ENCODE results near the gene IRF5. TPM values are rescaled to one million over a fixed set of nuclear protein-coding genes. Genes with fewer than 3 reads are reported as not detected.

Gene IRF5
- total RNA-seq, 1 experiment from 2014 or later = 0.66 TPM

- Mint-ChIP-seq H3K36me3 (peaks cover 74% of the 10 kb centered on the region), H3K27me3 (ENCODE audit: low read depth) (no peaks in the 10 kb centered on the region), H3K4me1 (peaks cover 18% of the 10 kb centered on the region), H3K4me3 (no peak overlapping the region), H3K27ac (no peak overlapping the region), H3K9me3 (no peaks in the 10 kb centered on the region)
- DNase-seq (ENCODE audit: low spot score) (no peak), ATAC-seq (no peak)
- TF ChIP-seq TP53 (CRISPR knock-in tag; IDR thresholded peaks at IDR 0.05) = no peak
- no peak for TF ChIP-seq IRF1 (CRISPR knock-in tag; IDR thresholded peaks at IDR 0.05)
- no peak for TF ChIP-seq RORB (CRISPR knock-in tag; IDR thresholded peaks at IDR 0.05)
- TF ChIP-seq GABPB1 (CRISPR knock-in tag; IDR thresholded peaks at IDR 0.05) = no peak
- TF ChIP-seq ZNF281 (CRISPR knock-in tag; IDR thresholded peaks at IDR 0.05) = no peak
- TF ChIP-seq HMGA2 (CRISPR knock-in tag; IDR thresholded peaks at IDR 0.05) = no peak
- POLR2A ChIA-PET = no interaction called here
- CTCF ChIA-PET = interaction anchor here (1.0 to 1.3 kb wide), 3 partner anchors 12 to 76 kb away, joined by 3 to 6 read pairs (median 4); no protein-coding TSS in a partner anchor
Observed at GRCh38 chr7:128959296-128959695, 21.6 kb downstream of the IRF5 start.

- Mint-ChIP-seq H3K27ac (no peak overlapping the region), H3K9me3 (no peaks in the 10 kb centered on the region), H3K4me3 (no peak overlapping the region), H3K36me3 (peaks cover 72% of the 10 kb centered on the region), H3K4me1 (peaks cover 15% of the 10 kb centered on the region), H3K27me3 (ENCODE audit: low read depth) (no peaks in the 10 kb centered on the region)
- CTCF ChIA-PET = interaction anchor here (1.6 to 2.4 kb wide), 2 partner anchors 14 to 130 kb away, joined by 6 to 10 read pairs; no protein-coding TSS in a partner anchor
- DNase-seq (ENCODE audit: low spot score) (no peak), ATAC-seq (no peak)
- POLR2A ChIA-PET = no interaction called here
- TF ChIP-seq ZNF425 (CRISPR knock-in tag; conservative IDR thresholded peaks at IDR 0.05) (no peak), PRDM15 (CRISPR knock-in tag; IDR thresholded peaks at IDR 0.05) (no peak), IRF2 (CRISPR knock-in tag; IDR thresholded peaks at IDR 0.05; ENCODE audit: borderline replicate concordance, low read depth) (no peak), SOX15 (CRISPR knock-in tag; IDR thresholded peaks at IDR 0.05) (no peak), ZNF232 (CRISPR knock-in tag; IDR thresholded peaks at IDR 0.05) (no peak), ZNF396 (CRISPR knock-in tag; IDR thresholded peaks at IDR 0.05; ENCODE audit: borderline replicate concordance) (no peak)
Observed at GRCh38 chr7:128961030-128961659, 23.4 kb downstream of the IRF5 start.

GRCh38 chr7:128962899-128963298, 25.2 kb downstream of the IRF5 start:
- H3K4me1 Mint-ChIP-seq = peaks cover 15% of the 10 kb centered on the region
- no peak for DNase-seq (ENCODE audit: low spot score)
- H3K9me3 Mint-ChIP-seq = no peaks in the 10 kb centered on the region
- H3K4me3 Mint-ChIP-seq = no peak overlapping the region
- H3K36me3 Mint-ChIP-seq = peaks cover 73% of the 10 kb centered on the region
- ChIA-PET CTCF (interaction anchor here (1.8 to 2.4 kb wide), 2 partner anchors 16 to 201 kb away, joined by 4 to 10 read pairs; no protein-coding TSS in a partner anchor), POLR2A (no interaction called here)
- ATAC-seq = no peak
- H3K27me3 Mint-ChIP-seq (ENCODE audit: low read depth) = no peaks in the 10 kb centered on the region
- H3K27ac Mint-ChIP-seq = 0 out of 2 replicates have a peak overlapping the region, but pooled peaks have one; percentile 21
- TF ChIP-seq ETV6 (CRISPR knock-in tag; IDR thresholded peaks at IDR 0.05) = no peak
- TF ChIP-seq ZNF396 (CRISPR knock-in tag; IDR thresholded peaks at IDR 0.05; ENCODE audit: borderline replicate concordance) = no peak
- TF ChIP-seq ZMAT4 (CRISPR knock-in tag; IDR thresholded peaks at IDR 0.05) = no peak
- no peak for TF ChIP-seq ARID4B (CRISPR knock-in tag; IDR thresholded peaks at IDR 0.05; ENCODE audit: borderline replicate concordance)
- no peak for TF ChIP-seq FOXK1 (CRISPR knock-in tag; IDR thresholded peaks at IDR 0.05)
- no peak for TF ChIP-seq HMGA2 (CRISPR knock-in tag; IDR thresholded peaks at IDR 0.05)
